GM18909 (cell line): ENCODE results near the gene ADM.

Source experiments
- ATAC-seq: cut with Tn5 transposase; IDR thresholded peaks from one replicate; pipeline ENCODE4 v1.9.1; 2021; ENCODE audit warnings: mild to moderate bottlenecking; ENCODE audit not compliant: unreplicated experiment, poor library complexity

ADM gene

GRCh38 chr11:10288881-10289764, 15.8 kb upstream of the ADM start:
- no peak for ATAC-seq

GRCh38 chr11:10289765-10290380, 15.0 kb upstream of the ADM start:
- no peak for ATAC-seq

- ATAC-seq = no peak
These were observed 12.9 kb upstream of the ADM start for GRCh38 chr11:10291801-10292638.

GRCh38 chr11:10293423-10294289, 11.2 kb upstream of the ADM start, which contains the start of gene SBF2:
Gene SBF2, minus strand, starts transcription at chr11:10294219. Its CDS starts 150 bp downstream, at chr11:10294069.
- ATAC-seq = peak; percentile 50

GRCh38 chr11:10294290-10294953, 10.5 kb upstream of the ADM start:
- ATAC-seq = no peak

GRCh38 chr11:10295064-10295901, 9.6 kb upstream of the ADM start:
- no peak for ATAC-seq

GRCh38 chr11:10298342-10298741, 6.5 kb upstream of the ADM start:
- peak; percentile 92 for ATAC-seq

GRCh38 chr11:10301656-10302358, 3.1 kb upstream of the ADM start:
- no peak for ATAC-seq

GRCh38 chr11:10302359-10302743, 2.5 kb upstream of the ADM start:
- no peak for ATAC-seq

- ATAC-seq = no peak
These were observed 1.9 kb upstream of the ADM start for GRCh38 chr11:10302744-10303557.

- ATAC-seq = no peak
These were observed 1.1 kb upstream of the ADM start for GRCh38 chr11:10303558-10304363.

GRCh38 chr11:10305262-10305963, 540 bp downstream of the ADM start:
- ATAC-seq = no peak

GRCh38 chr11:10305964-10306918, 1.4 kb downstream of the ADM start:
- ATAC-seq = no peak

- no peak for ATAC-seq
These were observed 2.1 kb downstream of the ADM start for GRCh38 chr11:10307022-10307399.
